Adrenal gland (tissue), 12 donors: ENCODE data around the gene ANO4. TPM values are rescaled to one million over a fixed set of nuclear protein-coding genes. Genes with fewer than 3 reads are reported as not detected.

Source experiments
- DNase-seq, 7 donors: peaks; one replicate each; pipeline ENCODE4 v3.0.0-alpha.2; 2019 to 2020
- H3K27ac ChIP-seq, 5 donors: fragments of 200-600 bp; sonication (generic) in 4 of 5; 1 replicate in 3 of 5; 2 replicates in 2 of 5; pipeline versions ENCODE4 v1.5.1 to v1.8.0; 2016 to 2020; ENCODE audit warnings: mild to moderate bottlenecking in 1 of 5
- H3K27me3 ChIP-seq: fragments of 200-600 bp; 2 replicates; pipeline ENCODE4 v1.8.0; 2021
- H3K36me3 ChIP-seq, 2 donors: fragments of 200-600 bp; replicated peaks in 1 of 2; 1 replicate in 1 of 2; 2 replicates in 1 of 2; pipeline versions ENCODE4 v1.5.1 to v1.8.0; 2018 to 2022
- H3K4me1 ChIP-seq, 2 donors: fragments of 200-600 bp; replicated peaks in 1 of 2; 1 replicate in 1 of 2; 2 replicates in 1 of 2; pipeline versions ENCODE4 v1.5.1 to v1.8.0; 2018 to 2021
- H3K4me3 ChIP-seq, 4 donors: fragments of 200-600 bp; sonication (generic) in 3 of 4; one replicate each; pipeline ENCODE4 v1.5.1; 2016 to 2018
- H3K9me3 ChIP-seq, 3 donors: fragments of 200-600 bp; sonication (generic) in 1 of 3; replicated peaks in 1 of 3; 1 replicate in 2 of 3; 2 replicates in 1 of 3; pipeline versions ENCODE4 v1.5.1 to v1.8.0; 2016 to 2021
- POLR2A ChIP-seq, 2 donors: fragments of 450-650 bp; IDR thresholded peaks; one replicate each; pipeline ENCODE4 v1.6.1; 2017; ENCODE audit warnings: antibody characterized with exemption in 2 of 2, mild to moderate bottlenecking in 2 of 2, moderate library complexity in 1 of 2
- WGBS, 4 donors: extraction: QIAGEN DNeasy Blood & Tissue Kit in 2 of 4; methylation state at CpG; one replicate each; pipeline versions ENCODE4 v1.1.5 to v1.1.7; 2013 to 2017; 5-methylcytosine and 5-hydroxymethylcytosine counted together
- intact Hi-C, 2 donors: fragments of 100-400 bp; cut with DNase I; formaldehyde crosslinking; loops; one replicate each; pipeline versions ENCODE4 v1.14.1 to v1.15.0; 2022 to 2023
- polyA plus RNA-seq, 3 donors: library from polyadenylated mRNA; stranded (reverse); fragments of 200-250 nt in 2 of 3; fragments of 350-450 nt in 1 of 3; fragmentation: Illumina TruSeq in 1 of 3; extraction: RNeasy Lipid Tissue Mini Kit (QIAGEN cat#74804) in 1 of 3; gene quantifications; one replicate each; pipeline ENCODE4 v1.2.3, GENCODE V29; 2013 to 2014
- total RNA-seq, 9 donors: library from RNA; depleted of rRNA in 4 of 9; stranded (reverse); fragments of >200 nt in 4 of 9; fragments of 120-200 nt in 1 of 9; fragmentation: NEBNext Ultra II Directional in 1 of 9; extraction: Animal tissue kit (Norgen Biotek cat#: 25700) in 1 of 9; gene quantifications; one replicate each; pipeline versions ENCODE4 v1.1.0 to v1.2.4, GENCODE V29; 2013 to 2023
- TF ChIP-seq, protein P1 (sequence below), 6 experiments: fragments of 450-650 bp in 4 of 6; fragments of 200-600 bp in 2 of 6; sonication (generic) in 1 of 6; IDR thresholded peaks; 1 replicate in 5 of 6; 2 replicates in 1 of 6; pipeline versions ENCODE4 v1.5.1 to v1.8.0; 2016 to 2021; ENCODE audit warnings: antibody characterized with exemption in 6 of 6, mild to moderate bottlenecking in 2 of 6, moderate library complexity in 1 of 6
- donor health status: healthy with polysubstance abuse.
- donor health status: Bipolar disorder and iron deficiency.
- donor health status: DM: yes; HTN: yes; CAD: no.
- donor health status: DM: no; HTN: no; CAD: no.
- donor health status: DM: no; HTN: no; CAD: no.
- donor health status: DM: yes; HTN: yes; CAD: no.

Gene ANO4
- total and polyA plus RNA-seq, 12 donors: 5.6 to 37.4 (median 10.2) TPM

- 61 to 68% (median 67%) methylated on average over 4 of the region's 4 CpGs for WGBS, 4 donors
Measured at GRCh38 chr12:101165319-101165718, 370.7 kb downstream of the ANO4 start.

DNA sequence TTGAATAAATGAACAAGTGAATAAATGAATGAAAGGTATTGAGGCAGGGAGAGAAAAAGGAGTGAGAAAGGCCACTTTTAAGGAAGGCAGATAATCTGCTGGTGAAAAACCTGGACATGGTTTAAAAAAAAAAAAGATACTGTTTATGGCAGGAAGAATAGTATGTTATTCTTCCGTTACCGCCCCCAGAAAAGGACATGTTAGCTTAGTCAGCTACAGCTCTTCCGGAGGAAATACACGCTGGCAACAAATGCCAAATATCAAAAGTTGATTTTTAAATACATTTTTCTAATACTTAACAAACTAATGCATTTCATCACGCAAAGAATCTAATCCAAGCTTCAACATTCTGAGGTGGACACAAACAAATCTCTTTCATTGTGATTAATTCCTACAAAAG lies 372.3 kb downstream of the ANO4 start:
- H3K4me3 ChIP-seq: no peak overlapping the region
- WGBS, 4 donors: 59 to 76% (median 68%) methylated on average over 5 of the region's 5 CpGs
- no peaks in the 10 kb centered on the region for H3K36me3 ChIP-seq
- DNase-seq: no peak
- H3K27me3 ChIP-seq: no peaks in the 10 kb centered on the region
- H3K9me3 ChIP-seq: no peaks in the 10 kb centered on the region
- no peak overlapping the region for H3K27ac ChIP-seq
- TF ChIP-seq, protein P1, sequence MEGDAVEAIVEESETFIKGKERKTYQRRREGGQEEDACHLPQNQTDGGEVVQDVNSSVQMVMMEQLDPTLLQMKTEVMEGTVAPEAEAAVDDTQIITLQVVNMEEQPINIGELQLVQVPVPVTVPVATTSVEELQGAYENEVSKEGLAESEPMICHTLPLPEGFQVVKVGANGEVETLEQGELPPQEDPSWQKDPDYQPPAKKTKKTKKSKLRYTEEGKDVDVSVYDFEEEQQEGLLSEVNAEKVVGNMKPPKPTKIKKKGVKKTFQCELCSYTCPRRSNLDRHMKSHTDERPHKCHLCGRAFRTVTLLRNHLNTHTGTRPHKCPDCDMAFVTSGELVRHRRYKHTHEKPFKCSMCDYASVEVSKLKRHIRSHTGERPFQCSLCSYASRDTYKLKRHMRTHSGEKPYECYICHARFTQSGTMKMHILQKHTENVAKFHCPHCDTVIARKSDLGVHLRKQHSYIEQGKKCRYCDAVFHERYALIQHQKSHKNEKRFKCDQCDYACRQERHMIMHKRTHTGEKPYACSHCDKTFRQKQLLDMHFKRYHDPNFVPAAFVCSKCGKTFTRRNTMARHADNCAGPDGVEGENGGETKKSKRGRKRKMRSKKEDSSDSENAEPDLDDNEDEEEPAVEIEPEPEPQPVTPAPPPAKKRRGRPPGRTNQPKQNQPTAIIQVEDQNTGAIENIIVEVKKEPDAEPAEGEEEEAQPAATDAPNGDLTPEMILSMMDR (IDR thresholded peaks at IDR 0.05): no peak
- no peak for TF ChIP-seq POLR2A (IDR thresholded peaks at IDR 0.05)
- no peaks in the 10 kb centered on the region for H3K4me1 ChIP-seq
- intact Hi-C loops: no loop called here

More at GRCh38 chr12:101165319-101165718, 370.7 kb downstream of the ANO4 start:
- intact Hi-C loops: no loop called here
- Histone ChIP-seq H3K36me3 (no peaks in the 10 kb centered on the region), H3K4me3 (no peak overlapping the region), H3K27ac (no peak overlapping the region), H3K4me1 (no peaks in the 10 kb centered on the region), H3K9me3 (no peaks in the 10 kb centered on the region), H3K27me3 (no peaks in the 10 kb centered on the region)
- TF ChIP-seq, protein P1 (IDR thresholded peaks at IDR 0.05): no peak
- no peak for TF ChIP-seq POLR2A (IDR thresholded peaks at IDR 0.05)
- no peak for DNase-seq

DNA sequence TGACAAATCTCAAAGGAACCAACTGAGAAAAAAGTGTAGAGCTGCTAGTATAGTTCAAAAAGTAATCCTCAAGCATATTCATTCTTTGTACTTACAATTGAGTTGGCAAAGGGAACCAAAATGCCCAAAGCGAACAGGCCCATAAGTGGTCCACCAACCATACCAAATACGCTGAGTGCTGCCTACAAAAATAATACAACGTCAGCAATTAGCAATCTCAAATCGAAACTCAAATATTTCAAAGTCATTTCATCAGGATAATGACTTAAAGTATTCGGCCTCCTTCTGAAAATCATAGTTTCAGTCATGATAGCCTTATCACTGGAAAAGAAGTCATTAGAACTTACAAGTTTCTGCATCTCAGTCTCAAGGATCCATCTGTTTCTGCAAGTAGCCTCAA lies 373.4 kb downstream of the ANO4 start:
- Histone ChIP-seq H3K27ac (no peak overlapping the region), H3K9me3 (no peaks in the 10 kb centered on the region), H3K36me3 (no peaks in the 10 kb centered on the region), H3K27me3 (no peaks in the 10 kb centered on the region), H3K4me1 (no peaks in the 10 kb centered on the region), H3K4me3 (no peak overlapping the region)
- 90 to 95% (median 93%) methylated on average over 5 of the region's 5 CpGs for WGBS, 4 donors
- TF ChIP-seq, protein P1 (IDR thresholded peaks at IDR 0.05): no peak
- TF ChIP-seq POLR2A (IDR thresholded peaks at IDR 0.05): no peak
- intact Hi-C loops: no loop called here
- no peak for DNase-seq

- Histone ChIP-seq H3K9me3 (no peaks in the 10 kb centered on the region), H3K4me3 (no peak overlapping the region), H3K36me3 (no peaks in the 10 kb centered on the region), H3K27ac (no peak overlapping the region), H3K27me3 (no peaks in the 10 kb centered on the region), H3K4me1 (no peaks in the 10 kb centered on the region)
- intact Hi-C loops: no loop called here
- peak in 1 of 7 donors; percentile 27 for DNase-seq
- 46 to 66% (median 57%) methylated on average over 5 of the region's 5 CpGs for WGBS, 4 donors
- TF ChIP-seq, protein P1 (IDR thresholded peaks at IDR 0.05): peak in 1 of 6 experiments; percentile 26
- no peak for TF ChIP-seq POLR2A (IDR thresholded peaks at IDR 0.05)
Measured at GRCh38 chr12:101172316-101172715, 377.7 kb downstream of the ANO4 start.
